Progenitor cell of endocrine pancreas (in vitro differentiated cells): ENCODE data around the gene TDP2. TPM values are rescaled to one million over a fixed set of nuclear protein-coding genes. Genes with fewer than 3 reads are reported as not detected.

ENCODE experiments used
- DNase-seq: peaks from one replicate; pipeline ENCODE4 v3.0.0; 2021; ENCODE audit warnings: low spot score; ENCODE audit not compliant: unreplicated experiment
- H3K27ac Mint-ChIP-seq: 2 replicates; pipeline ENCODE4 v1.8.0; 2021; ENCODE audit warnings: mild to moderate bottlenecking, moderate library complexity, mixed read lengths
- H3K27me3 Mint-ChIP-seq: 2 replicates; pipeline ENCODE4 v1.8.0; 2021; ENCODE audit warnings: mixed read lengths
- H3K36me3 Mint-ChIP-seq: 2 replicates; pipeline ENCODE4 v1.8.0; 2022; ENCODE audit warnings: mixed read lengths; ENCODE audit not compliant: insufficient read depth
- H3K4me1 Mint-ChIP-seq: 2 replicates; pipeline ENCODE4 v1.8.0; 2021; ENCODE audit warnings: low read depth, mixed read lengths
- H3K4me3 Mint-ChIP-seq: 2 replicates; pipeline ENCODE4 v1.8.0; 2021; ENCODE audit warnings: low read depth, mild to moderate bottlenecking, moderate library complexity, mixed read lengths
- H3K9me3 Mint-ChIP-seq: 2 replicates; pipeline ENCODE4 v1.8.0; 2021; ENCODE audit warnings: low read depth, mixed read lengths
- CTCF ChIP-seq: fragments of 200-600 bp; sonication (generic); IDR thresholded peaks from one replicate; pipeline ENCODE4 v1.5.0; 2021; ENCODE audit warnings: antibody characterized with exemption, mild to moderate bottlenecking; ENCODE audit not compliant: unreplicated experiment
- total RNA-seq: library from RNA; stranded (reverse); gene quantifications from 2 replicates; pipeline ENCODE4 v1.2.1, GENCODE V29; 2021

TDP2 gene
- total RNA-seq, 1 donor from 2014 or later: 65.6 TPM

GRCh38 chr6:24660105-24660504, 6.6 kb downstream of the TDP2 start:
- Mint-ChIP-seq H3K27me3 (no peaks in the 10 kb centered on the region), H3K27ac (no peak overlapping the region), H3K4me3 (no peak overlapping the region), H3K36me3 (peaks cover 34% of the 10 kb centered on the region), H3K9me3 (no peaks in the 10 kb centered on the region), H3K4me1 (peaks cover 61% of the 10 kb centered on the region)
- no peak for TF ChIP-seq CTCF
- no peak for DNase-seq

- H3K4me3 Mint-ChIP-seq: no peak overlapping the region
- no peak for TF ChIP-seq CTCF
- H3K4me1 Mint-ChIP-seq: peaks cover 56% of the 10 kb centered on the region
- H3K27me3 Mint-ChIP-seq: no peaks in the 10 kb centered on the region
- H3K9me3 Mint-ChIP-seq: no peaks in the 10 kb centered on the region
- H3K27ac Mint-ChIP-seq: no peak overlapping the region
- peaks cover 33% of the 10 kb centered on the region for H3K36me3 Mint-ChIP-seq
- no peak for DNase-seq
Measured at GRCh38 chr6:24659561-24659960, 7.1 kb downstream of the TDP2 start.

- TF ChIP-seq CTCF: no peak
- Mint-ChIP-seq H3K36me3 (peaks cover 34% of the 10 kb centered on the region), H3K4me1 (peaks cover 50% of the 10 kb centered on the region), H3K27me3 (no peaks in the 10 kb centered on the region), H3K4me3 (no peak overlapping the region), H3K27ac (no peak overlapping the region), H3K9me3 (no peaks in the 10 kb centered on the region)
- DNase-seq: no peak
Measured at GRCh38 chr6:24658573-24659560, 7.8 kb downstream of the TDP2 start.

- H3K36me3 Mint-ChIP-seq: peaks cover 36% of the 10 kb centered on the region
- no peak overlapping the region for H3K4me3 Mint-ChIP-seq
- no peaks in the 10 kb centered on the region for H3K9me3 Mint-ChIP-seq
- no peak for DNase-seq
- peaks cover 37% of the 10 kb centered on the region for H3K4me1 Mint-ChIP-seq
- no peaks in the 10 kb centered on the region for H3K27me3 Mint-ChIP-seq
- TF ChIP-seq CTCF: no peak
- H3K27ac Mint-ChIP-seq: no peak overlapping the region
Measured at GRCh38 chr6:24655215-24655614, 11.5 kb downstream of the TDP2 start.

- Mint-ChIP-seq H3K36me3 (peaks cover 24% of the 10 kb centered on the region), H3K4me3 (no peak overlapping the region), H3K27ac (no peak overlapping the region), H3K9me3 (no peaks in the 10 kb centered on the region), H3K27me3 (peaks cover 2% of the 10 kb centered on the region), H3K4me1 (peaks cover 25% of the 10 kb centered on the region)
- TF ChIP-seq CTCF: no peak
- no peak for DNase-seq
Measured at GRCh38 chr6:24650365-24650764, 16.3 kb downstream of the TDP2 start.
